GM19328 (cell line): ENCODE measurements around the gene SERTAD2.

Source experiments
- ATAC-seq: cut with Tn5 transposase; IDR thresholded peaks from one replicate; pipeline ENCODE4 v1.9.1; 2021; ENCODE audit warnings: mild to moderate bottlenecking, moderate library complexity; ENCODE audit not compliant: unreplicated experiment

Gene SERTAD2

DNA sequence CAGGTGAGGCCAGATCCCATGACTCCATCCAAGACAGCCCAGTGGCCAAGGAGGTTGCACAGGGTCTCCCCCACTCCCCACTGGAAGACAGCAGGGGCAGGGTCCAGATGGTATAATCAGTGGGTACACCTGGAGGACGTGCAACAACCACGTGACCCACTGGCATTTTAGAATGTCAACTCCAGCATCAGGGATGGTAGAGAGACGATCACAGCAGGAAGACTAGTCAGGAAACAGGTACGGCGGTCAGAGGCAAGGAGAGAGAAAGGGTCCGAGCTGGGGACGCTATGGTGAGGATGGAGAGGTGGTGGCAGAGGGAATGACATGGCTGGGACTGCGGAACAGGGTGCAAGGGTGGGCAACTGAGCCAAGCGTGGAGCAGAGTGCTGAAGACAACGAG lies 23.0 kb downstream of the SERTAD2 start:
- no peak for ATAC-seq

DNA sequence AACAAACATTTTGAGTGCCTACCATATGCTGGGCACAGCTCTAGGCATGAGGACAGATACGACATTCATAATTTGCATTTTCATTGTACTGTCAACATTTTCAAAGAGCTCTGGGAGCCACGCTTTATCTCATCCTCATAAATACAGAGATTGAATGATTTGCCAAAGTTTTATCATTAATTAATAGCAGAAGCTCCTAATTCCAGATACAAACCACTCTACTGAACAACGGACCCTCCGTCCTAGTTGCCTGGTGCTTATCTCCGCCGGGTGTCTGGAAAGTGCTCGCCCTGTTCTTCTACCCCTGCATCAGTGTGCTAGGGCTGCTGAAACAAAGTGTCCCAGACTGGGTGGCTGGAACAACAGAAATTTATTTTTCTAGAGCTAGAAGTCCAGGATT lies 23.8 kb downstream of the SERTAD2 start:
- ATAC-seq, result no peak

DNA sequence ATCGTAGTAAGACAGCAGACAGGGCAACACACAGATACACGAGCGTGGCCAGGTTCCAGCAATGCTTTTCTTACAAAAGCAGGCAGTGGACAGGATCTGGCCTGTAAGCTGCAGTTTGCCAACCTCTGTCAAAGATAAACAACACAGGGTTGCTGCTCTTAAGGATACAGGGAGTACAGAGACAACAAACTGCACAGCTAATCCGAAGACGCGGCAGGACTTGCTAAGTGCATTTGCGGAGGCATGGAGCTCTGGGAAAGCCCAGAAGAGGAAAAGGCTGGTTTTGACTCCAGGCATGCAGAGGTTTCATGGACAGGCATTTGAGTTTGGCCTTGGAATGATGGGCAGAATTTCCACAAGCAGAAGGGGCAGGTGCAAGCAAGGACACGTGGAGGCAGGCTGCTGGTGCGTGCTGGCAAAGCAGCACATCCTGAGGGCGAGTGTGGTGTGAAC lies 24.4 kb downstream of the SERTAD2 start:
- ATAC-seq, result no peak

DNA sequence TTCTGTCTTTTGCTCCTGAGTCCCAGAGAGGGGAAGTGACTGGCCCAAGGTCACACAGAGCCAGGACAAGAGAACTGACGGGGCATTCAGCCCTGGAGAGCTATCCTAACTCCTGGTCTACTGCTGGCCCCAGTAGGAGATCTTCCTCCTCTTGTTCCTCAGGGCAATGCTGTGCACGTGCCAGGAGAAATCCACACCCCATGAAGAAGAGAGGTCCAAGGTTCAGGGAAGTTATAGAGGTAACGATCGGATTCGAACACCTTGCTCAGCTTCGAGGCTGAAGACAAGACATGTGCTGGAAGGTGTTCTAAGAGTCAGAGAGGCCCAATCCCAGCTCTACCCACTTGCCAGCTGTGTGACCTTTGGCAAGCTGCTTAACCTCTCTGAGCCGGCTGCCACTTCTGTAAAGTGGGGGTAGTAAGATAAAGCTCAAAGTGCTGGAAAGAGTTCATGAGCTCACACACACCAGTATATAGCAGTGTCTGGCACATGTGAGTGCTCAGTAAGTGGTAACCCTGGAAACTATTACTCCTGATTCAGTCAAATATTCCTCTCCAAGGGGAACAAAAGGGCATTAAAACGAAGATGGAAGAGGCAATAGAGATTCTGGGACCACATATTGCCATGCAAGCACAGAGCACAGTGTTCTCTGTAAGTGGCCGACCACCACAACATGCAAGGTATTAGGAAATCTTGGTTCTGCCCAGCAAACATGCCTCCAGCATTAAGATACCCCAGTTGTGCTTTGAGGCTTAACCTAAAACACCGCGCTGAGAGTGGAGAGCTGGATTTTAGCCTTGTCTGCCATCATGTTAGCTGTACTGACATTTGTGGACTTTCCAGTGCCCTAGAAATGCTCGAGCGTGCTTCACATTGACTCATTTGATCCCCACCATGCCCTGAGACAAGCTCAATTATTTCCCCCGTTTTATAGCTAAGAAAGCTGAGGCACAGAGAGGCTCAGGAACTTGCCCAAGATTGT lies 25.6 kb downstream of the SERTAD2 start:
- no peak for ATAC-seq

DNA sequence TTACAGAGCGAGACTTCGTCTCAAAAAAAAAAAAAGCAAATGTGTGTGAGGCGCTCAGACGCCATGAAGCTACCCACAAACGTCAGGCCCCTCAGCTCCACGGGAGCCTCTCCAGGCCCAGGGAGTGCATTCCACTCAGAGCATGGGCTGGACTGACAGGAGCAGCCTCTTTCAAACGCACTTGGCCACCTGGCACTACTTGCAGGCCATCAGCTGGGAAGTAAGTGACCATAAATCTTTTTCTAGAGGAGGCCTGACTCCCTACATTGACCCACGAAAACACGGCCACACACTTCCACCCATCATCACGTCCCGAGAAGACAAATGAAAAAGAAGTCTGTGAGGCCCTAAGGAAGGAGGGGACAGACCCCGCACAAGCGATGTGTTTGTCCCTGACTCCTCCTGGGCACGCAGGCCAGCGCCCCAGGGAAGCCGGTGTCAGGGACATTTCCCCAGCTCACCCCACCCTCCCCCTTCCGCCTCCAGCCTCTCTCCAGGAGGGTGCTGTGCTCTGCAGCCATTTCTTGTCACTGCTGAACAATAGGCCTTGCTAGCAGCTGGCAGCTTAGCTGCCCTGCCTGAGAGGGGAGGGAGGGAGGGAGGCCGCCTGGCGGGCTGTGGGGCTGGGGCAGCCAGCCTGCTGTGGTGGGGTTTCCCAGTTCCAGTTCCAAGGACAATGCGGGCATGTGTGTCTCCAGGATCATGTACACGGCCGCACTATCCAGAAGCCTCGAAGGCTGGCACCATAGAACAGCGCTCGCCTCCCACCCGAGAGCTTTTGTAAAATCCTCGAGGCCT lies 26.6 kb downstream of the SERTAD2 start:
- no peak for ATAC-seq

DNA sequence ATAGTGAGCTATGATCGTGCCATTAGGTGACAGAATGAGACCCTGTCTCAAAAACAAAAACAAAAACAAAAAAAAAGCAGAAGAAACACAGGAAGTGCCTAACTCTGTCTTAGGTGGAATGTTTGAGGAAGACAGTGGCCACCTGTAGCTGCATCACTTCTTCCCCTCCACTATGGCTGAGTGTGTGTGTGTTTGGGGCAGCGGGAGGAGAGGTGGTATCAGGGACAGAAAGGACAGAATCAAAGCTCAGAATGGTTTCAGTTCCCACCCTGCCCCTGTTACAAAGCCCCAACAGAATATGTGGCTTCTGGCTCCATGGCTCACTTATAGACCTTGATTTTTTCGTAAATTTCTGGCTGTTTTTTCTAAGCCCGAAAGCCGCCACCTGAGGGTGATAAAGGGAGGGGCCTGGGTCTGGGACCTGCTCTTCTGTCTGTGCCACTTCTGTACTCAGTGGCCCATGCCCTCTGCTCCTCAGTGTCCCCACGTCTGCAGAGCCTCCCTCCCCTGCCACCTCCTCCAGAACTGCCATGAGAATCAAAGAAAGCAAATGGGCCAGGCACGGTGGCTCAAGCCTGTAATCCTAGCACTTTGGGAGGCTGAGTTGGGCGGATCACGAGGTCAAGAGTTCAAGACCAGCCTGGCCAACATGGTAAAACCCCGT lies 27.4 kb downstream of the SERTAD2 start:
- no peak for ATAC-seq

DNA sequence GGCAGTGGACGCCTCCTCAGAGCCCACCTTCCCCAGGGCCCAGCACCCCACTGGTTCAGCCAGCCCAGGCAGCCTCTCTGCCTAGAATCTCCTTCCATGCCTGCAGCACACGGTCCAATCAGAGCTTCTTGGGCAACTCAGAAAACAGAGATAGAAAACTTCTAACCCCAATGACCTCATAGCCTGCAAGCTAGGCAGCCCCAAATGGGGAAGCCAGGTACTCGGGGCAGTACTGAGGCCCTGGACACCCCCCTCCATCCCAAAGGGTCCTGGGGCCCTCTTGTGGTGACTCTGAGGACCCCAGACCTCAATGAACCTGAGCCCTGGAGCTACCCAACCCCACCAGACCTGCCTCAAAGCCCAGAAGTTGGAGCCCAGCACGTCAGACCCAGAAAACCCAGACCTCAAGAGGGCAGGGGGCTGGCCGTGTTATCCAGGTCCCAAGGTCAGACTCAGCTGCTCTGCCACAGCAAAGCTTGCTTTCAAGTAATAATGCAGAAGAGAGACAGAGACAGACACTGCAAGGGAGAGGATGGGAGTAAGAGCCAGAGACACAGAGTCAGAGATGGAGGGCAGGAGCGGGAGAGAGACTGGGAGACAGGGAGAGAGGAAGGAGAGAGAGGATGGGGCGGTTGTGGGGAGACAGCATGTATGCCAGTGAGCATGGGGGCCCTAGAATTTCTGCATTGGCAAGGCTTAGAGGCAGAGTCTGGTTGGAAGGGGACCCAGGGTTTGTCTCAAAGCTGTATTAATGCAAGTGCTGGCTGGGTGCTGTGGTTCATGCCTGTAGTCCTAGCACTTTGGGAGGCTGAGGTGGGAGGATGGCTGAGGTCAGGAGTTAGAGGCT lies 28.2 kb downstream of the SERTAD2 start:
- ATAC-seq, result no peak

DNA sequence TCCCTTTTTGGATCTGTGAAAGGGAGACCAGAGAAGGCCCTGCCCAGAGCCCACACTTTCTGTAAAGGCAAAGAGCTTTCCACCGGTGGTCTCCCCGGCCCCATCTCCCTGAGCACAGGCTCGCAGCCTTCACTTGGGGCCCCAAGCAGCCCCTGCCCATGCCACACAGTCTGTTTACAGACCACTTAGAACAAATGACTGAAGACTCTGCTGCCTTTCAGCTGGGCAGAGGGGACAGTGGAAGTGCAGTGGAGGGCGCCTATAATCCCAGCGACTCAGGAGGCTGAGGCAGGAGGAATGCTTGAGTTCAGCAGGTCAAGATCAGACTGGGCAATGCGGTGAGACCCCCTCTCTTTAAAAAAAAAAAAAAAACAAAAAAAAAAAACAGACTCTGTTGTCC lies 28.9 kb downstream of the SERTAD2 start:
- no peak for ATAC-seq

DNA sequence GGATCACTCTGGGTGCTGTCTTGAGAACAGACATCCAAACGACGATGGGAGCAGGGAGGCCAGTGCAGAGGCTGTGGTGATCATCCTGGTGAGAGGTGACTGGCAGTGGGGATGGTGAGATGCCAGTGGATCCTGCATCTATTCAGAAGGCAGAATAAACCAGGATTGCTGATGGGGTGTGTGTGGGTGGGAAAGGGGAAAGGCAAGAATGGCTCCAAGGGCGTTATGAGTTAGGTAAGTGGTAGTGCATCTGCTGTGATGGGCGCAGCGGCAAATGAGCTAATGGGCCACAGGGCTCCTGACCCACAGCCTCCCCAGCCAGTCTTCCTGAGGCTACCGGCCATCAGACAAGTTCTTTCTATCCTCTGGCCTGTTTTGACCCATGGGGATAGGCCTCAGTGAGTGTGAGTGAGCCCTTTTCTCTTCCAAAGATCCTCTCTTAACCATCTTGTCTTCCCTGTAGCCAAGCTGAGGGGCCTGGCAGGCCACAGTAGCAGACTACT lies 29.6 kb downstream of the SERTAD2 start:
- ATAC-seq, result no peak

DNA sequence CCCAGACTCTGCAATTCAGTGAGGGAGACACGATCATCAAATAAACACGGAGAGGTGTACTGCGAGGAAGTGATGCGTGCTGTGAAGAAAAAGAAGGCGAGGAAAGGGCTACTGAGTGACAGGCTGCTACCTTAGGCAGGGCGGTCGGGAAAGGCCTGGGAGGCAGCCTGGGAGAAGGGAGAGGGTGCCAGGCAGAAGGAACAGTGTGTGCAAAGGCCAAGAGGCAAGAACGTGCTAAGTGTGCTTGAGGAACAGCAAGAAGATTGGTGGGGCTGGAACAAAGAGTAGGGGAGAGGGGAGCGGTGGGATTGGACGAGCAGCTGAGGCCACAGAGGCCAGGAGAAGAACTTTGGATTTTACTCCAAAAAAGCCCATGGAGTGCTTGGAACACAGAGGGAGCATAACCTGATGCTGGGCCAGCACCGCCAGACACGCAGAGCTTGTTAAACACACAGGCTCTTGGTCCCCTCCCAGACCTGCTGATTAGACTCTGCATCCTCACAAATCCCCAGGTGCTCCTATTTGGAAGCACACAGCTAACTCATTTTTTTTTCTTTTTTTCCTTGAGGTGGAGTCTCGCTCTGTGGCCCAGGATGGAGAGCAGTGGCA lies 30.4 kb downstream of the SERTAD2 start:
- ATAC-seq, result no peak

DNA sequence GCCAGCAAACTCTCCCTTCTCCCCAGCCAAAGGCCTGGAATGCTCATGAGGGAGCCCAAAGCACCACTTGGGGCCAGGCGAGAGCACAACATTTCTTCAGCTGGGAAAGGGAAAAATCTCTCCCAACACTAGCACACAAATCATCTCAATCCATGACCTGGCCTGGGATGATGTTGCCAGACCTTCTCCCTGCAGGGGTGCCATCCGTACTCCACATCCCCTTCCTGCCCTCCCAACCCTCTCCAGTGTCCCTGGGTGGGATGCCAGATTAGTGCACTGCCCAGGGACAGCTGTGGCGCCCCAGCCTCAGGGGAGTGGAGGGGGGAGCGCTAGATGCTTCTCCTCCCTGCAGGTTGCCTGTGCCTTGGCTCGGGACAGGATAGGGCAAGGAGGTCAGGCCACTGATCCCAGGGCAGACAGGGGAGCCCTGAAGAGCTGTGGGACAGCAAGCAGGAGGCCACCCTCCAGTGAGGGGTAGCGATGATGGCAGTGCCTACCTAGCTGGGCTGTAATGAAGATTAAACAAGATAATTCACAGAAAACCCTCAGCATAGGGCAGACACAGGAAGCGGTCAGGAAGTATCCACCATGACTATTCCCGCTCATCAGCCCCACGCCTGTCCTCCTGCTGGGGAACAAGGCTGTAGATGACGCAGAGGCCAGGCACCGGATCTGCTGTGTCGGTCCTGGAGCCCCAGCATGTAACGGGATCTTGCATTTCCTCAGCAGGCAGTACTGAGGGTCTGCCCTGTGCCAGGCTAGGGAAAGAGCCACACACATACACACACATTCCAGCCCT lies 31.1 kb downstream of the SERTAD2 start:
- ATAC-seq, result no peak

DNA sequence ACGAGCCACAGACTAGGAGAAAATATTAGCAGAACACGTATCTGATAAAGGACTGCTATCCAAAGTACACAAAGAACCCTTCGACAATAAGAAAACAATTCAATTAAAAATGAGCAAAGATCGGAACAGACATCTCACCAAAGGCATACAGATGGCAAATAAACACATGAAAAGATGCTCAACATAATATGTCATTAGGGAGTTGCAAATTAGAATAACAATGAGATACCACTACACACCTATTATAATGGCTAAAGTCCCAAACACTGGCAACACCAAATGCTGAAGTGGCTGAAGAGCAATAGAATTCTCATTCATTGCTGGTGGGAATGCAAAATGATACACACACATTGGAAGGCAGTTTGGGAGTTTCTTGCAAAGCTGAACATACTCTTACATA lies 33.1 kb downstream of the SERTAD2 start:
- ATAC-seq, result no peak

DNA sequence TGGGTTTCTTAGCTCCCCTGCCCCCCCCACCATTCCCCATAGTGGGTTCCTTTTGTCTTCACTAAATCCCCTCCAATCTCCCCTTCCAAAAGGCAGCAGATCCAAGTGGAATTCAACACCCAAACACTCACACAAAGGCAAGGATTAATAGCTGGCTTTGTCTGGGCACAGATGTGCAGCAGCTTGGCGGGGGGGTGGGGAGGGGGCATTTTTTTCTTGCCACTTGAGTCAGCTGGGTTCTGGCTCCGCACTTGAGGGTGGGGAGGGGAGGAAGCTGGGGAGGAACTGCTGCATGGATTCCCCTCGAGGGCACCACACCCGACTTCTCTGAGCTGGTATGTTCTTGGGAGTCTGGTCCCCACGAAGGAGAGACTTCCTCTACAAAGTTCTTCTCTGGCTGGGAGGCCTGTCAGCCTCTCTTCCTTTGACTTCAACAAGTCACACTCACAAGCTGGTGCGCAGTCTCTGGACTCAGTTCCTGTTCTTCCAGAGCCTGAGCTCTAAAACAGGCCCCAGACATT lies 36.0 kb downstream of the SERTAD2 start:
- no peak for ATAC-seq

DNA sequence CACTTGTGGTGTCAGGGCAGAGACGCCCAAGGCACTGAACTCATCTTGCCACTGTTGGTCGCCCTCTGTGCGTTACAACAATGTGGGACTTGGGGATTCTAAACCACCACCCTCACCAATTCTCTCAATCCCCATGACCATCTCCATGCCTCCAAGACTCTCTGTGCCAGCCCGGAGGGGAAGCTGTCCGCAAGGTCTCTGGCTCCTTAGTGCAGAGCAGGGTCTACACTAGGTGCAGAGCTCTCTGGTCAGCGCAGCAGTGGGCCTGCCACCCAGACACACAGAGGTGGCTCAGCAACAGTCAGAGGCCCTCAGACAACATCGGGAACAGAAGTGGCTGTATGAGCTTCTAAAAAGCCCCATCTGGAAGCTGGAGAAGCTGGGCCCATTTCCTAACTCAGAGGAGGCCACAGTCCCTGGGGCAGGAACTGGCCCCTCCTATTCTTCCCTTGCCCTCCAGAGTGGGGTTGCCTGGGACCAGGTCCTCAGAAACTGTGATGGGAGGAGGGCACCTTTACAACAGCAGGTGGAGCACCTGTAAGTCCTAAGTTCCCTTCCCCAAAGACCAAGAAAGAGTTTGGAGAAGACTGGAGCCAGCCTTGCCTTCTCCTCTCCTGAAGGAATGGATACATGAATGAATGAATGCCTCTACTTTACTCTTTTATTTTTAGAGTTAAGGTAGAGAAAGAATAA lies 37.7 kb downstream of the SERTAD2 start:
- ATAC-seq, result no peak

DNA sequence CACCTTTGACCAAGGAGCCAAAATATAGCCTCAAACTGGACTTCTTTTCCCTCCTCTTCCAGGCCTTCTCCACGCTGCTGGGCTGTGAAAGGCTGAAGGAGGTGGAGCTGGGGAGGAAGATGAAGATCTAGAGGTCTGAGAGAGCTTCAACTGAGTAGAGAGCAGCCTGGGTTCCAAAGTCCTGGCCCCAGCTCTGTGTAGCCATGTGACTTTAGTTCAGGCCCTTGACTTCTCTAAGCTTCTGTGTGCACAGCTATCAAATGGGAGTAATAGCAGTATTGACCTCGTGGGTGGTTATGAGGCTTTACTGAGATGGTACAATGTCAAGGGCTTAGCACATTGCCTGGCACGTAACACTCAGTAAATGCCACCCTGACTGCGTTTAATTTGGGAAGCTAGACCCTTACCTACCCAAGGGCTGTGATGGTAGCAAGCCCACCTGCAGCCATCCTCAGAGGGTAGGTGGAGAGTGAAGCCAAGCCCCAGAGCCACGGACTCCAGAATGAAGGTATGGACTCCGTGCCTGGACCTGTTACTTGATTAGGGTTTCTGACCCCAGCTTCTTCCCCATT lies 38.4 kb downstream of the SERTAD2 start:
- ATAC-seq, result no peak

DNA sequence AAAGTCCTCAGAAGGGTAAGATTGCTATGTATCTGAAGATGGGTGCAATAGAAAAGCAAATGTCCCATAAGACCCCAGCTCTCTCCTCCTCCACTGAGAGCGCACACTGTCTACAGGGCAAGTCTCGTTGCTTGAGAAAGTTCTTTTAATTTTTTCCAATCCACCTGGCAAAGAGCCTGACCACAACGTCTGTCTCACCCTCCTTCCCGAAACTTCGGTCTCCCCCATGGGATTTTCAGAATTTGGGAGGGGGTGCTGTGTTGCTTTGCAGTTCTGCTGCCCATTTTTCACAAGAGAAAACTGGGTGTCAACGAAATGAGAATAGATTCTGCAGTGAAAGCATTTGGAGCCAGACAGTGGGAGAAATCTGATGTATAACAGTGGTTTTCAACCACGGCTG lies 40.4 kb downstream of the SERTAD2 start:
- no peak for ATAC-seq

DNA sequence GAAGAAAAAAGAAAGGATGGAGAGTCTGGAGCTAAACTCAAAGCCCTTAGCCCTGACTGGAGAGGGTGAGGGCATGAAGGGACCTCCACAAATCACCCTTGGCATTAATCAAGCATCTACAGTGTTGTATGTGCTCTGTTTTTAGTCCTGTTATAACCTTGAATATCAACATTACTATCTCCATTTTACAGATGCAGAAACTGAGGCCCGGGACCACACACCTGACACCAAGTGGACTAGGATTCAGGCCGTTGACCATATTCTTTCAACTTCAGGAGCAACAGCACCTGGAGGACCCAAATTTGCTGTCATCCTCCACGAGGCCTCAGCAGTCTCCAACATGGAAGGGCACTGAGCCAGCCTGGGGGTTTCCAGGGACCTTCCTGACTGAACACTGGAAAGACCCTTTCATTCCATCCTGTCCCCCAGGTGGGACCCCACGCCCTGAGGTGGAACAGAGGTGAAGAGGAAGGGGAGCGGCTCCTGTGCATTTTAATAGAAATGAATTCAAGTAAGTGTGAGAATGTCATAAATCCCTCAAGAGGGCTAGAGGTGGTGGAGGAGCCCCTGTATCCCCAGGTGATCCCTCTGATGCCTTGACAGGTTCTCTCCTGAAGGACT lies 41.0 kb downstream of the SERTAD2 start:
- ATAC-seq, result no peak
